Upper lobe of left lung (tissue), 4 donors: ENCODE measurements around the gene RPIA.

ENCODE experiments used
- EP300 ChIP-seq, 4 donors: sonication (generic); formaldehyde crosslinking; IDR thresholded peaks; one replicate each; pipeline ENCODE4 v1.5.1; 2017; ENCODE audit warnings: antibody characterized with exemption in 4 of 4, control low read depth in 2 of 4
- POLR2A ChIP-seq, 4 donors: fragments of 450-650 bp; IDR thresholded peaks; one replicate each; pipeline ENCODE4 v1.5.1; 2016 to 2017; ENCODE audit warnings: antibody characterized with exemption in 4 of 4, mild to moderate bottlenecking in 2 of 4
- POLR2AphosphoS5 ChIP-seq, 2 donors: sonication (generic); formaldehyde crosslinking; IDR thresholded peaks; one replicate each; pipeline ENCODE4 v1.5.1; 2017; ENCODE audit warnings: antibody characterized with exemption in 2 of 2
- TF ChIP-seq, protein P1 (sequence below), 6 experiments: fragments of 450-650 bp in 4 of 6; fragments of 200-600 bp in 2 of 6; sonication (generic) in 2 of 6; IDR thresholded peaks; one replicate each; pipeline ENCODE4 v1.5.1; 2016 to 2019; ENCODE audit warnings: antibody characterized with exemption in 6 of 6

DNA sequence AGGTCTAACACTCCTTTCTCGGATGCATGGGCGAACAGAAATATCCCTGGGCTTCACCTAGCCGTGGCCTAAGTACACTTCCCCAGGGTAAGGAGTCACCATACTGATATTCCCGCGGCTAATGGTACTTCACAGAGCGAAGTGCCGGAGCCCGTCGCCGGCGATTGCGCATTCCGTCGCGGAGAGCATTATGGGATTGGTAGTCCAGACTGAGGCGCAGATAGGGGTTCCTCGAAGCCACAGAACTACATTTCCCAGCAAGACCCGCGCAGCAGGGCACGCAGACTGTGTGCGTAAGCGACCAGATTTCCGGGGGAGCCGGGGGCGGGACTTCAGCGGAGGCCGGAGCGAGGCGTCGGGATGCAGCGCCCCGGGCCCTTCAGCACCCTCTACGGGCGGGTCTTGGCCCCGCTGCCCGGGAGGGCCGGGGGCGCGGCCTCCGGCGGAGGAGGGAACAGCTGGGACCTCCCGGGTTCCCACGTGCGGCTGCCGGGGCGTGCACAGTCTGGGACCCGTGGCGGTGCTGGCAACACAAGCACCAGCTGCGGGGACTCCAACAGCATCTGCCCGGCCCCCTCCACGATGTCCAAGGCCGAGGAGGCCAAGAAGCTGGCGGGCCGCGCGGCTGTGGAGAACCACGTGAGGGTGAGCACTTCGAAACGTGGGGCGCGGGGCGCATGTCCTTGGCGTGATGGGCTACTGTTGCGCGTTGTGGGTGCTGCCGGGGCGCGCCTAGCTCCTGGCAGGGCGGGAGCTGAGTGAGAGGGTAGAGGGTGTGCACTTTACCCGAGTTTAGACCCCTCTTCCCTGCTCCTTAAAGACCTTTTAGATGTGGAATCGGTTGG lies at the start of gene RPIA:
- TF ChIP-seq, protein P1, sequence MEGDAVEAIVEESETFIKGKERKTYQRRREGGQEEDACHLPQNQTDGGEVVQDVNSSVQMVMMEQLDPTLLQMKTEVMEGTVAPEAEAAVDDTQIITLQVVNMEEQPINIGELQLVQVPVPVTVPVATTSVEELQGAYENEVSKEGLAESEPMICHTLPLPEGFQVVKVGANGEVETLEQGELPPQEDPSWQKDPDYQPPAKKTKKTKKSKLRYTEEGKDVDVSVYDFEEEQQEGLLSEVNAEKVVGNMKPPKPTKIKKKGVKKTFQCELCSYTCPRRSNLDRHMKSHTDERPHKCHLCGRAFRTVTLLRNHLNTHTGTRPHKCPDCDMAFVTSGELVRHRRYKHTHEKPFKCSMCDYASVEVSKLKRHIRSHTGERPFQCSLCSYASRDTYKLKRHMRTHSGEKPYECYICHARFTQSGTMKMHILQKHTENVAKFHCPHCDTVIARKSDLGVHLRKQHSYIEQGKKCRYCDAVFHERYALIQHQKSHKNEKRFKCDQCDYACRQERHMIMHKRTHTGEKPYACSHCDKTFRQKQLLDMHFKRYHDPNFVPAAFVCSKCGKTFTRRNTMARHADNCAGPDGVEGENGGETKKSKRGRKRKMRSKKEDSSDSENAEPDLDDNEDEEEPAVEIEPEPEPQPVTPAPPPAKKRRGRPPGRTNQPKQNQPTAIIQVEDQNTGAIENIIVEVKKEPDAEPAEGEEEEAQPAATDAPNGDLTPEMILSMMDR (IDR thresholded peaks at IDR 0.05) = peak; percentile 50 to 81 (median 69)
- TF ChIP-seq POLR2A (IDR thresholded peaks at IDR 0.05) (peak in 2 of 4 donors; percentile 71 to 79), POLR2AphosphoS5 (IDR thresholded peaks at IDR 0.05) (peak in 1 of 2 donors; percentile 45), EP300 (IDR thresholded peaks at IDR 0.05) (no peak)
